NB4 (cell line): ENCODE measurements around the gene SHE.

ENCODE experiments used
- DNase-seq: peaks from one replicate; pipeline ENCODE4 v3.0.0; 2010; ENCODE audit warnings: low read depth
- H3K4me3 ChIP-seq: one replicate; pipeline ENCODE4 v1.5.1; 2011; ENCODE audit warnings: mild to moderate bottlenecking, low read depth, low read length, moderate library complexity
- MYC ChIP-seq: IDR thresholded peaks from 2 replicates; pipeline ENCODE4 v1.6.1; 2011; ENCODE audit warnings: low read depth, low read length
- POLR2A ChIP-seq: IDR thresholded peaks from 2 replicates; pipeline ENCODE4 v1.6.1; 2011; ENCODE audit warnings: mild to moderate bottlenecking; ENCODE audit not compliant: insufficient read length; ENCODE audit errors: extremely low read depth
- TF ChIP-seq, protein P1 (sequence below): IDR thresholded peaks from one replicate; pipeline ENCODE4 v1.5.1; 2012; ENCODE audit warnings: low read depth, low read length
- TF ChIP-seq, protein P2 (sequence below): IDR thresholded peaks from 2 replicates; pipeline ENCODE4 v1.6.1; 2011; ENCODE audit warnings: low read depth, low read length

Gene SHE

DNA sequence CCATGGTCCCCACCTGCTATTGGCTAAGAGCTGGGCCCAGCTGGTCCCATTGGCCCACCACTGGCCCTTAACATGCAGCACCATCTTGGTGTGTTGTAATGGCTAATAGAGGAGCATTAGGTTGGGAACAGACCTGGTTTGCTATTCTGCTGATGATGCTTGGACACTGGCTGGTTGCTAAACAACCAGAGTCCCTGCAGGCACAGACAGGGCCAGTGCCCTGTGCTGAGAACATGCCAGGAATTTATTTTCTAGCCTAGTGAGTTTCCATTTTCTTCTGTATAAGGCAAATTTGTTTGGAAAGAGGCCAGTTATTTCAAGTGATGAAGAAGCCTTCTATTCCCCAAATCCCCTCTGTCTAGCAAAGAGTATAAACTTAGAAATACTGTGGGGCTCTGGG lies 43.1 kb downstream of the SHE start:
- no peak for DNase-seq
- TF ChIP-seq, protein P1, sequence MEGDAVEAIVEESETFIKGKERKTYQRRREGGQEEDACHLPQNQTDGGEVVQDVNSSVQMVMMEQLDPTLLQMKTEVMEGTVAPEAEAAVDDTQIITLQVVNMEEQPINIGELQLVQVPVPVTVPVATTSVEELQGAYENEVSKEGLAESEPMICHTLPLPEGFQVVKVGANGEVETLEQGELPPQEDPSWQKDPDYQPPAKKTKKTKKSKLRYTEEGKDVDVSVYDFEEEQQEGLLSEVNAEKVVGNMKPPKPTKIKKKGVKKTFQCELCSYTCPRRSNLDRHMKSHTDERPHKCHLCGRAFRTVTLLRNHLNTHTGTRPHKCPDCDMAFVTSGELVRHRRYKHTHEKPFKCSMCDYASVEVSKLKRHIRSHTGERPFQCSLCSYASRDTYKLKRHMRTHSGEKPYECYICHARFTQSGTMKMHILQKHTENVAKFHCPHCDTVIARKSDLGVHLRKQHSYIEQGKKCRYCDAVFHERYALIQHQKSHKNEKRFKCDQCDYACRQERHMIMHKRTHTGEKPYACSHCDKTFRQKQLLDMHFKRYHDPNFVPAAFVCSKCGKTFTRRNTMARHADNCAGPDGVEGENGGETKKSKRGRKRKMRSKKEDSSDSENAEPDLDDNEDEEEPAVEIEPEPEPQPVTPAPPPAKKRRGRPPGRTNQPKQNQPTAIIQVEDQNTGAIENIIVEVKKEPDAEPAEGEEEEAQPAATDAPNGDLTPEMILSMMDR, result no peak
- no peak for TF ChIP-seq POLR2A
- no peak for TF ChIP-seq MYC
- TF ChIP-seq, protein P2, sequence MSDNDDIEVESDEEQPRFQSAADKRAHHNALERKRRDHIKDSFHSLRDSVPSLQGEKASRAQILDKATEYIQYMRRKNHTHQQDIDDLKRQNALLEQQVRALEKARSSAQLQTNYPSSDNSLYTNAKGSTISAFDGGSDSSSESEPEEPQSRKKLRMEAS, result no peak
- no peak overlapping the region for H3K4me3 ChIP-seq

DNA sequence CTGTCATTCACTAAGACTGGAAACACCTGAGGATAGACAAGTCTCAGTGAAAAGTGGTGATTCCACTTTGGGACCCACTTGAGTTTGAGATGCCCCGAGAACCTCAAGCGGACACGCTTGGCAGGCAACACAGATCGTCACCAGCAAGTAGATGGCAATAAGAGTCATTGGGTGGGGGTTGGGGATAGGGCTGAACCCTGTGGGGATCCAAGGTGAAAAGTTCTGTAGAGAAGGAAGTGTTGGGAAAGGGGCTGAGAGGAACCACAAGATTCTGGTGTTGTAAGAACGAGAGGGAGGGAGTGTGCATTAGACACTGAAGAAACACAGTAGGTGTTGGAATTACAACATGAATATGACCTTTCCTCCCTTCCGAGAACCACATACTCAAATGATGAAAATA lies 45.6 kb downstream of the SHE start:
- peak; percentile 67 for DNase-seq
- TF ChIP-seq, protein P1, result no peak
- TF ChIP-seq MYC (no peak), POLR2A (no peak)
- TF ChIP-seq, protein P2, result no peak
- no peak overlapping the region for H3K4me3 ChIP-seq

DNA sequence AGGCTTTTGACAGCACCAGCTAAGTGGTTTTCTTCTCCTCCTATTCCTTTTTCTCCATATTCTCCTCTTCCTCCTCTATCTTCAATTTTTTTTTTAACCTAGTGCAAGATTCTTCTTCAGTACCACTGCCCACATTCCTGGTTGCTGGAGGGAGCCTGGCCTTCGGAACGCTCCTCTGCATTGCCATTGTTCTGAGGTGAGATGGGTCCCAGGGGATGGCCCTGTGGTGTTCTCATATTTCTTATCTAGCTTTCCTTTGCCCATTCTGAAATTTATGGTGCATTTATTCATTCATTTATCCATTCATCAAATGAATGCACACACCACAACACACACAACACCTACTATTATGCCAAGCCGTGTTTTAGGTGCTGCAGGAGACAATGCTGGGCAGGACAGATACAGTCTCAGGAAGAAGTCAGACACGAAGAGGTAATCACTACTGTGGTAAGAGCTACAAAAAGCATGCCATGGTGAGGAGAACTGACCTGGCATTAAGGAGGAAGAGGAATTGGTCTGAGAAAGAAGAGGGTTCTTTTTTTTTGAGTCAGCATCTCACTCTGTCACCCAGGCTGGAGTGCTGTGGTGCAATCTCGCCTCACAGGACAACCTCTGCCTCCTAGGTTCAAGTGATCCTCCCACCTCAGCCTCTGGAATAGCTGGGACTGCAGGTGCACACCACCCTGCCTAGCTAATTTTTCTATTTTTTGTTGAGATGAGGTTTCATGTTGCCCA lies 47.7 kb downstream of the SHE start:
- no peak for DNase-seq
- no peak for TF ChIP-seq MYC
- TF ChIP-seq, protein P1, result no peak
- TF ChIP-seq POLR2A, result no peak
- TF ChIP-seq, protein P2, result no peak
- no peak overlapping the region for H3K4me3 ChIP-seq

DNA sequence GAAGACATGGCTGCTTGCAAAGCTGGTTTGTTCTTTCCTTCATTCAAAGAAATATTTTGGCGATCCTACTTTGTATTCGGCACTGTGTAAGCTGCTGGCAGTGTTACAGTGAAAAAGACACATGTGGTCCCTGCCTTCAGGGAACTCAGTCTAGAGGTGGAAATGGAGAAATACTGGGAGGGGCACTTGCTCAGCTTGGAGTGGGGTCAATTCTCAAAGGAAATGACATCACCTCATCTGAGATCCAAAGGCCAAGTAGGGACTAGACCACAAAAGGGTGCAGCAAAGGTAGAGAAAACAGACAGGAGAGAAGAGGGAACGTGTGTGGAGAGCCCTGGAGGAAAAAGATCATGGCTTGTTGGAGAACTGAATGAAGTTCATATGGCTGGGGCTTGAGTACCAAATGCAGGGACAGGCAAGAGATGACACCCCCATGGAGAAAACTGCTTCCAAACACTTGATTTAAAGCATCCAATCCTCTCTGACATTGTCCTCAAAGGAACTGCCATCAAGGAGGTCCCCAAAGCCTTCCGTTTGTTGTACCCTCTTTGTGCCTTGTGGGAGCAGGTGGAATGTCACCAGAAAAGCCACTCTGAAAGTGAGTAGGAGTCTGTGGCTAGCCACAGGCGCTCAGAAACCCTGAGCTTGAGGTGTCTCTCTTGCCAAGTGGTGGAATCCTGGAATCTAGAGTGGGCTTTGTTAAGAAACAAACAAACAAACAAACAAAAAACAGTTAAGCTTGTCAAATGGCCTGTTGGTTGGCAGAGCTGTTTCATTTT lies 48.4 kb downstream of the SHE start:
- peak; percentile 73 for DNase-seq

DNA sequence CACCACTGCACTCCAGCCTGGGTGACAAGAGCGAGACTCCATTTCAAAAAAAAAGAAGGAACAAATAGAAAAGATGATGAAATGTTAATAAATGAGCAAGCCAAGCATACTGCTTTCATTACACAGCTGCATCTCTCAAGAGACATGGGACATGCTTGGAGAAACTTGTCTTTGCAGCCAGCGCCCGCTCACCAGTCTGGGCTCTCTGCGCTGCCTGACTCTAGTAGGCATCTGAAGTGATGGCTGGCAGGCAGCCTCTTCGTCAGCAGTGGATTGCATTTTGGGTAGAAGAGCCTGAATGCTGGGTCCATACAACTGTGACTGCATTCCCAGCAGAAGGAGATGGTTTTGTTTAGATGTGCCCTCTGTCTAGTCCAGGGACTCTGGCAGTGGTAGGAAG lies 49.1 kb downstream of the SHE start:
- no peak for DNase-seq
- H3K4me3 ChIP-seq, result no peak overlapping the region
- TF ChIP-seq MYC (no peak), POLR2A (no peak)
- TF ChIP-seq, protein P2, result no peak
- TF ChIP-seq, protein P1, result no peak

More for the DNA sequence above, 48.4 kb downstream of the SHE start:
- no peak overlapping the region for H3K4me3 ChIP-seq
- TF ChIP-seq MYC (no peak), POLR2A (no peak)
- TF ChIP-seq, protein P1, result no peak
- TF ChIP-seq, protein P2, result no peak
